Stimulated activated memory B cell treated with anti-CD40 and anti-IgM and Interleukin-4, amounts not matched to agents 10 μg/mL and 1 μg/mL and 100 μg/mL, for 72 hours (primary cell): ENCODE results near the gene FCN1.

ENCODE experiments used
- ATAC-seq: fragments of 150-1000 bp; cut with Tn5 transposase; 2 replicates; pipeline ENCODE4 v1.10.0; 2021
- H3K27ac Mint-ChIP-seq: one replicate; pipeline ENCODE4 v1.8.0; 2022; ENCODE audit warnings: mild to moderate bottlenecking, mixed read lengths
- H3K27me3 Mint-ChIP-seq: one replicate; pipeline ENCODE4 v1.8.0; 2022; ENCODE audit warnings: mixed read lengths
- H3K36me3 Mint-ChIP-seq: one replicate; pipeline ENCODE4 v1.8.0; 2022; ENCODE audit warnings: mixed read lengths
- H3K4me1 Mint-ChIP-seq: one replicate; pipeline ENCODE4 v1.8.0; 2022; ENCODE audit warnings: mixed read lengths
- H3K4me3 Mint-ChIP-seq: one replicate; pipeline ENCODE4 v1.8.0; 2022; ENCODE audit warnings: mild to moderate bottlenecking, moderate library complexity, mixed read lengths
- H3K9me3 Mint-ChIP-seq: one replicate; pipeline ENCODE4 v1.8.0; 2022; ENCODE audit warnings: mixed read lengths

Gene FCN1

GRCh38 chr9:134933076-134933659 is 15.5 kb upstream of the FCN1 start:
- Mint-ChIP-seq H3K4me1 (peaks cover 54% of the 10 kb centered on the region), H3K4me3 (no peak overlapping the region), H3K27me3 (peaks cover 67% of the 10 kb centered on the region), H3K36me3 (no peaks in the 10 kb centered on the region), H3K9me3 (no peaks in the 10 kb centered on the region), H3K27ac (no peak overlapping the region)
- no peak for ATAC-seq

GRCh38 chr9:134932606-134933005 is 14.9 kb upstream of the FCN1 start:
- H3K9me3 Mint-ChIP-seq: peaks cover 2% of the 10 kb centered on the region
- H3K4me3 Mint-ChIP-seq: no peak overlapping the region
- peaks cover 54% of the 10 kb centered on the region for H3K4me1 Mint-ChIP-seq
- ATAC-seq: no peak
- no peaks in the 10 kb centered on the region for H3K36me3 Mint-ChIP-seq
- peaks cover 73% of the 10 kb centered on the region for H3K27me3 Mint-ChIP-seq
- no peak overlapping the region for H3K27ac Mint-ChIP-seq

DNA sequence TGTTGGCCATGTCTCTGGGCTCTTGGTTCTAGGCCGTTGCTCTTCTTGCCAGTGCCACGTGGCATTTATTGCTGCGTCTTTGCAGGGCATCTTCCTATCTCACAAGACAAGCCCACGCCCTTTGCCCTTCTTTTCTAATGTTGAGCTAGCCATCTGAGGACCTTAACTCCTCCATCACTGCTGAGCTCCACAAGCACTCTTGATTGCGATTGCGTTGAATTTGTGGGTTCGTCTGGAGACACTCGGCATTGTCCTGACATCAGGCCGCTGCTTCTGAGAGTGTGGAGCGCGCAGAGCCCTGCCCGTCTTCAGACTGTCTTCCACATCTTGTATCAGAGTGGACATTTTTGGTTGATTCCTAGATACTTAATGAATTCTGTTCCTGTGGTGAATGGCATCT is 14.5 kb upstream of the FCN1 start:
- no peak for ATAC-seq
- peaks cover 2% of the 10 kb centered on the region for H3K9me3 Mint-ChIP-seq
- H3K4me3 Mint-ChIP-seq: no peak overlapping the region
- H3K27me3 Mint-ChIP-seq: peaks cover 75% of the 10 kb centered on the region
- H3K36me3 Mint-ChIP-seq: no peaks in the 10 kb centered on the region
- H3K27ac Mint-ChIP-seq: no peak overlapping the region
- H3K4me1 Mint-ChIP-seq: peaks cover 49% of the 10 kb centered on the region

DNA sequence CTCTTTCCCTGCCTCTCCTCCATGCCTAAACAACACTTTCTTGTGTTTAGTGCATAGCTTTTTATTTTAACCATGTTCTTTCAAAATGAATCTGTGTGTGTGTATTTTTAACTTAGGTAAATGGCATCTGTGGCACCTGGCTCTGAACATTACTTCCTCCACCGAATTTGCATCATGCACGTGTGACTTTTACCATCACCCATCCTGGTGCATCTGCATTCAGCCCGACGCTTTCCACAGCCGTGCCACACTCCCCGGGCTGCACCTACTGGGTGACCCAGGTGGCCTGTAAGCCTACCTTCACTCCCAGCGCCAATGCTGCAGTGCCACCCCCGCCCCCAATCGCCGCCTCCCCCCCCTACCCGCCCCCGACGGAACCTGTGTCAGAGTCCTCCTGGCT is 12.7 kb upstream of the FCN1 start:
- H3K4me1 Mint-ChIP-seq: peaks cover 34% of the 10 kb centered on the region
- H3K27ac Mint-ChIP-seq: no peak overlapping the region

DNA sequence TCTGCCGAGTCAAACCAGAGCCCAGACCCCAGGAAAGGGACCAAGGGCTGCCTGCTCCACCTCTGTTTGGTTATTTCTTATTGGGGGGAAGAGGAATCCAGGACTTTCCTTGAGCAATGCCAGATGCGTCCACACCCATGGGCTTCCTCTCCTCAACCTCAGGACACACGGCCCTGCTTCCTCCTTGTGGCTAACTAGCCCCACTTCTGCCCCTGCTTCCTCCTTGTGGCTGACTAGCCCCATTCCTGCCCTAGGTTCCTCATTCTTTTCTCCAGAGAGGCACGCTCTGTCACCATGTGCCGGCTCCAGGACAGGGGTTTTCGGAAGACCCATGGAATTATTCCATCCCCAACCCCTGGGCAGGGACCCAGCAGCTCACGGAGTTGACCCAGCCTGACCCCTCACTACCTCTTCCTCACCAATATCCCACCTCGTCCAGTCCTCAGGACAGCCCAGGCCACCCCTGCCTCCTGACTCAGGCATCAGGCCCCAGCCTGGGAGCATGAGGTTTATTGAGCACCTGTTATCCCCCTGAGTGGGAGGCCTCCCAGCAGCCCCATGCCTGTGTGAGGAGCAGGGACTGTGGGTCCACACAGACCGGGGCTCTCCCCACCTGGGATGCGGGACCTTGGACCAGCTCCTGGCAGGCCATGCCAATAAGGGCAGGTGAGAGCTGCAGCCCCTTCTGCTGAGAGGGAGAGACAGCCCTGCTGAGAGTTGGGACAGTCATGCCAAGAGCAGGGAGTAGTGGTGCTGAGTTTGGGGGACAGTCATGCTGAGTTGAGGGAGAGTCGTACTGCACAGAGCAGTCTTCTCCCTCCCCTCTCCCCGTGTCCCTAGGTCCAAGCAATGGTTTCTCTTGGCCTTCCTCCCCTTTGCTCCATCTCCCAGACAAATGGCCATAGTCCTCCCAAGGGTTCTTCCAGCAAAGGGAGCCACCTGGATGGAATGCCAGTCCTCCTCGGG is 11.8 kb upstream of the FCN1 start:
- Mint-ChIP-seq H3K4me1 (peaks cover 28% of the 10 kb centered on the region), H3K27me3 (peaks cover 87% of the 10 kb centered on the region), H3K27ac (no peak overlapping the region), H3K36me3 (no peaks in the 10 kb centered on the region), H3K9me3 (peaks cover 2% of the 10 kb centered on the region), H3K4me3 (no peak overlapping the region)
- peak; percentile 31 for ATAC-seq

More for the DNA sequence above, 12.7 kb upstream of the FCN1 start:
- Mint-ChIP-seq H3K9me3 (peaks cover 2% of the 10 kb centered on the region), H3K36me3 (no peaks in the 10 kb centered on the region), H3K27me3 (peaks cover 92% of the 10 kb centered on the region), H3K4me3 (peak overlapping the region; percentile 19)
- peak; percentile 72 for ATAC-seq

GRCh38 chr9:134928436-134929192 is 10.9 kb upstream of the FCN1 start:
- no peak for ATAC-seq
- Mint-ChIP-seq H3K4me1 (peaks cover 27% of the 10 kb centered on the region), H3K36me3 (no peaks in the 10 kb centered on the region), H3K27me3 (peaks cover 79% of the 10 kb centered on the region), H3K27ac (no peak overlapping the region), H3K9me3 (peaks cover 2% of the 10 kb centered on the region), H3K4me3 (no peak overlapping the region)

GRCh38 chr9:134925011-134925511 is 7.3 kb upstream of the FCN1 start:
- Mint-ChIP-seq H3K36me3 (no peaks in the 10 kb centered on the region), H3K9me3 (peaks cover 2% of the 10 kb centered on the region), H3K27ac (no peak overlapping the region), H3K27me3 (peaks cover 57% of the 10 kb centered on the region), H3K4me1 (peaks cover 14% of the 10 kb centered on the region), H3K4me3 (no peak overlapping the region)
- no peak for ATAC-seq

DNA sequence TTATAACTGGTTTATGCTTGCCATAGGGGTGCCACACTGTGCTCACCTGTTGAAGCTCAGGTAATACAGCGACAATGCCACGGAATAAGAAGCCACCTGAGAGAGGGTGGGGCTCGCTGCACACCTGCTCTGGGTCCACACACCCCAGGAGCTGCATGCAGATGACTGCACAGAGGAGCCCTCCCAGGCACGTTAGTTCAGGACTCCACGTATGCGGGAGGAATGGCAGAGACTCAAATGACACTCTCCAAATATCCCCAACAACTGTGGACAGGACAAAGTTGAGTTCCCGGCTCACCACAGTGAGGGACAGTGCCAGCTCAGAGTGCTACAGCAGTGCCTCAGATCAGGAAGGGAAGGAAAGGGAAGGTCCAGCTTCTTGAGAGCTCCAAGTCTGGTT is 5.8 kb upstream of the FCN1 start:
- no peak for ATAC-seq
- Mint-ChIP-seq H3K9me3 (peaks cover 10% of the 10 kb centered on the region), H3K4me3 (no peak overlapping the region), H3K27ac (no peak overlapping the region), H3K4me1 (no peaks in the 10 kb centered on the region), H3K27me3 (peaks cover 41% of the 10 kb centered on the region), H3K36me3 (no peaks in the 10 kb centered on the region)

- peaks cover 10% of the 10 kb centered on the region for H3K9me3 Mint-ChIP-seq
- no peaks in the 10 kb centered on the region for H3K36me3 Mint-ChIP-seq
- H3K27ac Mint-ChIP-seq: no peak overlapping the region
- ATAC-seq: peak; percentile 47
- H3K4me3 Mint-ChIP-seq: no peak overlapping the region
- peaks cover 36% of the 10 kb centered on the region for H3K27me3 Mint-ChIP-seq
- H3K4me1 Mint-ChIP-seq: no peaks in the 10 kb centered on the region
These were observed 5.2 kb upstream of the FCN1 start for GRCh38 chr9:134922932-134923240.

- no peaks in the 10 kb centered on the region for H3K36me3 Mint-ChIP-seq
- H3K27me3 Mint-ChIP-seq: peaks cover 31% of the 10 kb centered on the region
- peaks cover 9% of the 10 kb centered on the region for H3K9me3 Mint-ChIP-seq
- H3K4me3 Mint-ChIP-seq: no peak overlapping the region
- no peak overlapping the region for H3K27ac Mint-ChIP-seq
- ATAC-seq: peak; percentile 16
- no peaks in the 10 kb centered on the region for H3K4me1 Mint-ChIP-seq
These were observed 4.6 kb upstream of the FCN1 start for GRCh38 chr9:134922066-134922931.

- Mint-ChIP-seq H3K27me3 (peaks cover 35% of the 10 kb centered on the region), H3K27ac (no peak overlapping the region), H3K36me3 (no peaks in the 10 kb centered on the region), H3K4me1 (no peaks in the 10 kb centered on the region), H3K9me3 (peaks cover 9% of the 10 kb centered on the region), H3K4me3 (no peak overlapping the region)
- ATAC-seq: no peak
These were observed 1.6 kb upstream of the FCN1 start for GRCh38 chr9:134919303-134919702.

DNA sequence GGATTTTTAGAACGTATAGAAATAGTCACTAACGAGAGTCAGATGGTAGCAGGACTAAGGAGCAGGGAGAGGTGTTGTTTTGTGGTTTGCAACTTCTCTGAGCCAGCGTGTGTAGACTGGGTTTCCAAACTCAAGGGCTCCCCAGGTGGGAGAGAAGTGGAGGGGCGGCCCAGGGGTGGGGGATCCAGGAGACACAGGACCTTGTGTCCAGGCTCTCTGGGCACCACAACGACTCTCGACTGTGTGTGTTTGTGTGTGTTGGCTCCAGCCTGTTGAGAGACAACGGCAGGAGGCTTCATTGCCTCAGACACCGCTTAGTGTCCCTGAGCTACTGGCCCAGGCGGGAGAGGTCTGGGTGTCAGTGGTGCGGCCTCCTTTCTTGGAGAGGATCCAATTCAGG is 934 bp upstream of the FCN1 start:
- H3K27me3 Mint-ChIP-seq: peaks cover 38% of the 10 kb centered on the region
- no peaks in the 10 kb centered on the region for H3K36me3 Mint-ChIP-seq
- H3K4me1 Mint-ChIP-seq: no peaks in the 10 kb centered on the region
- no peak for ATAC-seq
- peaks cover 9% of the 10 kb centered on the region for H3K9me3 Mint-ChIP-seq
- no peak overlapping the region for H3K4me3 Mint-ChIP-seq
- H3K27ac Mint-ChIP-seq: no peak overlapping the region

GRCh38 chr9:134916161-134916665 is 1.5 kb downstream of the FCN1 start:
- Mint-ChIP-seq H3K4me3 (no peak overlapping the region), H3K4me1 (no peaks in the 10 kb centered on the region), H3K27me3 (peaks cover 49% of the 10 kb centered on the region), H3K27ac (no peak overlapping the region), H3K36me3 (no peaks in the 10 kb centered on the region), H3K9me3 (peaks cover 9% of the 10 kb centered on the region)
- ATAC-seq: no peak
